SK-N-SH treated with all-trans-retinoic acid at 6 μM for 48 hours (cell line): ENCODE results near the gene IL1RL1.

Experiments used
- ATAC-seq: fragments of 200-7000 bp; cut with Tn5 transposase; 3 replicates; pipeline ENCODE4 v1.9.1; 2020; ENCODE audit warnings: mild to moderate bottlenecking, moderate library complexity
- BACH2 ChIP-seq: fragments of 250-450 bp; sonication (Bioruptor Pico); IDR thresholded peaks from 2 replicates; pipeline ENCODE4 v1.9.0; 2021; ENCODE audit warnings: mild to moderate bottlenecking, borderline replicate concordance
- CREB5 ChIP-seq: fragments of 250-450 bp; sonication (Bioruptor Pico); IDR thresholded peaks from 2 replicates; pipeline ENCODE4 v1.5.1; 2020; ENCODE audit warnings: low read depth, mild to moderate bottlenecking, moderate library complexity
- CSDC2 ChIP-seq: fragments of 250-450 bp; sonication (Bioruptor Pico); IDR thresholded peaks from 2 replicates; pipeline ENCODE4 v1.5.0; 2020; ENCODE audit warnings: mild to moderate bottlenecking, moderate library complexity
- CSRNP3 ChIP-seq: fragments of 250-450 bp; sonication (Bioruptor Pico); IDR thresholded peaks from 2 replicates; pipeline ENCODE4 v1.5.1; 2021; ENCODE audit warnings: mild to moderate bottlenecking, moderate library complexity
- ESRRG ChIP-seq: fragments of 250-450 bp; sonication (Bioruptor Pico); IDR thresholded peaks from 2 replicates; pipeline ENCODE4 v1.6.1; 2021; ENCODE audit warnings: mild to moderate bottlenecking
- GLIS3 ChIP-seq: fragments of 250-450 bp; sonication (Bioruptor Pico); IDR thresholded peaks from 2 replicates; pipeline ENCODE4 v1.5.0; 2020; ENCODE audit warnings: mild to moderate bottlenecking, moderate library complexity
- ISL1 ChIP-seq: fragments of 250-450 bp; sonication (Bioruptor Pico); IDR thresholded peaks from 2 replicates; pipeline ENCODE4 v2.1.2; 2022; ENCODE audit warnings: mild to moderate bottlenecking, moderate library complexity
- OSR1 ChIP-seq: fragments of 250-450 bp; sonication (Bioruptor Pico); IDR thresholded peaks from 2 replicates; pipeline ENCODE4 v1.8.0; 2022; ENCODE audit warnings: moderate library complexity, mild to moderate bottlenecking, inconsistent platforms
- PPARA ChIP-seq: fragments of 250-450 bp; sonication (Bioruptor Pico); IDR thresholded peaks from 2 replicates; pipeline ENCODE4 v1.5.0; 2020; ENCODE audit warnings: mild to moderate bottlenecking, borderline replicate concordance
- RARB ChIP-seq: fragments of 250-450 bp; sonication (Bioruptor Pico); IDR thresholded peaks from 2 replicates; pipeline ENCODE4 v1.8.0; 2021; ENCODE audit warnings: mild to moderate bottlenecking, moderate library complexity
- TCF4 ChIP-seq: fragments of 250-450 bp; sonication (Bioruptor Pico); IDR thresholded peaks from 2 replicates; pipeline ENCODE4 v1.8.0; 2021; ENCODE audit warnings: mild to moderate bottlenecking, moderate library complexity, borderline replicate concordance
- TOX ChIP-seq: fragments of 250-450 bp; sonication (Bioruptor Pico); IDR thresholded peaks from 2 replicates; pipeline ENCODE4 v1.8.0; 2021; ENCODE audit warnings: mild to moderate bottlenecking, moderate library complexity, borderline replicate concordance
- ZC3H10 ChIP-seq: fragments of 250-450 bp; sonication (Bioruptor Pico); IDR thresholded peaks from 2 replicates; pipeline ENCODE4 v1.5.1; 2021; ENCODE audit warnings: mild to moderate bottlenecking, moderate library complexity
- ZFP3 ChIP-seq: fragments of 250-450 bp; sonication (Bioruptor Pico); IDR thresholded peaks from 2 replicates; pipeline ENCODE4 v1.5.0; 2020; ENCODE audit warnings: mild to moderate bottlenecking, moderate library complexity
- ZFP30 ChIP-seq: fragments of 450-650 bp; formaldehyde crosslinking; IDR thresholded peaks from 2 replicates; pipeline ENCODE4 v1.5.0; 2022; ENCODE audit warnings: mild to moderate bottlenecking, moderate library complexity
- ZNF565 ChIP-seq: fragments of 450-650 bp; formaldehyde crosslinking; conservative IDR thresholded peaks from 2 replicates; pipeline ENCODE4 v1.5.0; 2020; ENCODE audit warnings: low read depth, mild to moderate bottlenecking, moderate library complexity
- ZNF70 ChIP-seq: fragments of 450-650 bp; formaldehyde crosslinking; IDR thresholded peaks from 2 replicates; pipeline ENCODE4 v1.5.0; 2020; ENCODE audit warnings: mild to moderate bottlenecking, moderate library complexity
- ZNF8 ChIP-seq: fragments of 450-650 bp; formaldehyde crosslinking; IDR thresholded peaks from 2 replicates; pipeline ENCODE4 v1.5.0; 2020; ENCODE audit warnings: mild to moderate bottlenecking, moderate library complexity
- TF ChIP-seq, protein P1 (sequence below): fragments of 250-450 bp; sonication (Bioruptor Pico); IDR thresholded peaks from 2 replicates; pipeline ENCODE4 v1.8.0; 2020; ENCODE audit warnings: mild to moderate bottlenecking, moderate library complexity, borderline replicate concordance
- TF ChIP-seq, protein P2 (sequence below): fragments of 250-450 bp; sonication (Bioruptor Pico); IDR thresholded peaks from 2 replicates; pipeline ENCODE4 v1.5.0; 2020; ENCODE audit warnings: mild to moderate bottlenecking, moderate library complexity

Gene IL1RL1

GRCh38 chr2:102368461-102369109 lies 57.2 kb downstream of the IL1RL1 start:
- no peak for ATAC-seq
- TF ChIP-seq ZFP3 (CRISPR knock-in tag): no peak

GRCh38 chr2:102369866-102370265 lies 58.5 kb downstream of the IL1RL1 start:
- no peak for TF ChIP-seq ZFP30 (CRISPR knock-in tag)
- TF ChIP-seq, all 23 proteins: peak for 0
- no peak for ATAC-seq

DNA sequence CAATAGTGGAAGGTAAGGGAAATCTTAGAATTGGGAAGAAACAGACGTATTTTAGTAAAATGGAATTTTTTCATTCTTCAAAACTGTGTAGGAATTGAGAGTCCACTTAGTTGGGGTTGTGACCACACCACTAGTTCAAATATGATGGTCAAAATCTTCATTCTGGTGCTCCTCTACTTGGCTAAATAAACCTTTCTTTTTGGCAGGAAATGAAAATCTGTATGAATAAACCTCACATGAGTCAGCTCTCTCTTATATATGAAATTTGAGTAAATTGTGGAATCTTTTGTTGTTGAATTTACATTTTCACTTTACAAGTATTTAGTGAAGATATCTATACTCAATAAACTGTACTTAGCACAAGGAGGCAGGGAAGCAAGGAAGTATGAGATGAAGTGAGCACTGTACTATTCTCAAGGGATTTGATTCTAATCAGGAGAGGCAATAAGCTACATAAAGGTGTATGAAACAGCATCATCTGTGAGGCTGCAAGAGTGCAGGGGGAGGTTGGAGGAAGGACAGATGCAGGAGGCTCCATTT lies 64.8 kb downstream of the IL1RL1 start:
- ATAC-seq: no peak
- no peak for TF ChIP-seq CSDC2 (CRISPR knock-in tag)
- TF ChIP-seq ZFP3 (CRISPR knock-in tag): no peak
- no peak for TF ChIP-seq ESRRG (CRISPR knock-in tag)
- no peak for TF ChIP-seq ZC3H10
- TF ChIP-seq GLIS3 (CRISPR knock-in tag): no peak
- no peak for TF ChIP-seq PPARA (CRISPR knock-in tag)
- no peak for TF ChIP-seq BACH2
- no peak for TF ChIP-seq OSR1
- TF ChIP-seq, protein P1, sequence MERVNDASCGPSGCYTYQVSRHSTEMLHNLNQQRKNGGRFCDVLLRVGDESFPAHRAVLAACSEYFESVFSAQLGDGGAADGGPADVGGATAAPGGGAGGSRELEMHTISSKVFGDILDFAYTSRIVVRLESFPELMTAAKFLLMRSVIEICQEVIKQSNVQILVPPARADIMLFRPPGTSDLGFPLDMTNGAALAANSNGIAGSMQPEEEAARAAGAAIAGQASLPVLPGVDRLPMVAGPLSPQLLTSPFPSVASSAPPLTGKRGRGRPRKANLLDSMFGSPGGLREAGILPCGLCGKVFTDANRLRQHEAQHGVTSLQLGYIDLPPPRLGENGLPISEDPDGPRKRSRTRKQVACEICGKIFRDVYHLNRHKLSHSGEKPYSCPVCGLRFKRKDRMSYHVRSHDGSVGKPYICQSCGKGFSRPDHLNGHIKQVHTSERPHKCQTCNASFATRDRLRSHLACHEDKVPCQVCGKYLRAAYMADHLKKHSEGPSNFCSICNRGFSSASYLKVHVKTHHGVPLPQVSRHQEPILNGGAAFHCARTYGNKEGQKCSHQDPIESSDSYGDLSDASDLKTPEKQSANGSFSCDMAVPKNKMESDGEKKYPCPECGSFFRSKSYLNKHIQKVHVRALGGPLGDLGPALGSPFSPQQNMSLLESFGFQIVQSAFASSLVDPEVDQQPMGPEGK (CRISPR knock-in tag): no peak
- no peak for TF ChIP-seq ISL1
- TF ChIP-seq ZNF565: no peak
- TF ChIP-seq ZNF8: no peak
- no peak for TF ChIP-seq ZNF70 (CRISPR knock-in tag)
- TF ChIP-seq CREB5 (CRISPR knock-in tag): no peak
- TF ChIP-seq, protein P2, sequence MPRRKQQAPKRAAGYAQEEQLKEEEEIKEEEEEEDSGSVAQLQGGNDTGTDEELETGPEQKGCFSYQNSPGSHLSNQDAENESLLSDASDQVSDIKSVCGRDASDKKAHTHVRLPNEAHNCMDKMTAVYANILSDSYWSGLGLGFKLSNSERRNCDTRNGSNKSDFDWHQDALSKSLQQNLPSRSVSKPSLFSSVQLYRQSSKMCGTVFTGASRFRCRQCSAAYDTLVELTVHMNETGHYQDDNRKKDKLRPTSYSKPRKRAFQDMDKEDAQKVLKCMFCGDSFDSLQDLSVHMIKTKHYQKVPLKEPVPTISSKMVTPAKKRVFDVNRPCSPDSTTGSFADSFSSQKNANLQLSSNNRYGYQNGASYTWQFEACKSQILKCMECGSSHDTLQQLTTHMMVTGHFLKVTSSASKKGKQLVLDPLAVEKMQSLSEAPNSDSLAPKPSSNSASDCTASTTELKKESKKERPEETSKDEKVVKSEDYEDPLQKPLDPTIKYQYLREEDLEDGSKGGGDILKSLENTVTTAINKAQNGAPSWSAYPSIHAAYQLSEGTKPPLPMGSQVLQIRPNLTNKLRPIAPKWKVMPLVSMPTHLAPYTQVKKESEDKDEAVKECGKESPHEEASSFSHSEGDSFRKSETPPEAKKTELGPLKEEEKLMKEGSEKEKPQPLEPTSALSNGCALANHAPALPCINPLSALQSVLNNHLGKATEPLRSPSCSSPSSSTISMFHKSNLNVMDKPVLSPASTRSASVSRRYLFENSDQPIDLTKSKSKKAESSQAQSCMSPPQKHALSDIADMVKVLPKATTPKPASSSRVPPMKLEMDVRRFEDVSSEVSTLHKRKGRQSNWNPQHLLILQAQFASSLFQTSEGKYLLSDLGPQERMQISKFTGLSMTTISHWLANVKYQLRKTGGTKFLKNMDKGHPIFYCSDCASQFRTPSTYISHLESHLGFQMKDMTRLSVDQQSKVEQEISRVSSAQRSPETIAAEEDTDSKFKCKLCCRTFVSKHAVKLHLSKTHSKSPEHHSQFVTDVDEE: no peak

GRCh38 chr2:102383722-102384121 lies 72.4 kb downstream of the IL1RL1 start:
- ATAC-seq: no peak
- TF ChIP-seq GLIS3 (CRISPR knock-in tag) (no peak), OSR1 (no peak), PPARA (CRISPR knock-in tag) (no peak), ZNF565 (no peak), TOX (CRISPR knock-in tag) (no peak), RARB (CRISPR knock-in tag) (no peak), CSDC2 (CRISPR knock-in tag) (no peak), ISL1 (no peak), TCF4 (CRISPR knock-in tag) (no peak), ZNF70 (CRISPR knock-in tag) (no peak), CSRNP3 (CRISPR knock-in tag) (no peak), CREB5 (CRISPR knock-in tag) (no peak), ZFP3 (CRISPR knock-in tag) (no peak)
- TF ChIP-seq, protein P1 (CRISPR knock-in tag): no peak
- TF ChIP-seq, protein P2: no peak
